Osteoblast (primary cell): Measurements from ENCODE around the gene TEKT5. TPM values are rescaled to one million over a fixed set of nuclear protein-coding genes. Genes with fewer than 3 reads are reported as not detected.

Experiments
- DNase-seq: peaks from one replicate; pipeline ENCODE4 v3.0.0; 2011; ENCODE audit warnings: low spot score, mixed read lengths; ENCODE audit not compliant: insufficient read length; ENCODE audit errors: missing footprints
- H2AFZ ChIP-seq: 2 replicates; pipeline ENCODE4 v1.6.0; 2011; ENCODE audit warnings: mild to moderate bottlenecking, low read length
- H3K27ac ChIP-seq: 2 replicates; pipeline ENCODE4 v1.5.1; 2011; ENCODE audit warnings: mild to moderate bottlenecking, low read depth, low read length, moderate library complexity
- H3K27me3 ChIP-seq: 2 replicates; pipeline ENCODE4 v1.6.0; 2012; ENCODE audit warnings: mild to moderate bottlenecking, control low read depth, inconsistent platforms, low read length, moderate library complexity; ENCODE audit not compliant: insufficient read depth
- H3K36me3 ChIP-seq: 2 replicates; pipeline ENCODE4 v1.5.1; 2011; ENCODE audit warnings: mild to moderate bottlenecking, low read length, control low read depth, moderate library complexity; ENCODE audit not compliant: insufficient read depth
- H3K4me1 ChIP-seq: 2 replicates; pipeline ENCODE4 v1.5.1; 2011; ENCODE audit warnings: mild to moderate bottlenecking, low read length, control low read depth, moderate library complexity; ENCODE audit not compliant: insufficient read depth
- H3K4me2 ChIP-seq: 2 replicates; pipeline ENCODE4 v1.6.0; 2011; ENCODE audit warnings: mild to moderate bottlenecking, low read length; ENCODE audit not compliant: insufficient read depth
- H3K4me3 ChIP-seq: fragments of 200-600 bp; sonication (generic); 3 replicates; pipeline ENCODE4 v1.5.1; 2012; ENCODE audit warnings: mild to moderate bottlenecking, low read length, inconsistent platforms; ENCODE audit not compliant: insufficient read depth
- H3K79me2 ChIP-seq: 2 replicates; pipeline ENCODE4 v1.6.0; 2012; ENCODE audit warnings: mild to moderate bottlenecking, low read length, control low read depth, inconsistent platforms; ENCODE audit not compliant: insufficient read depth
- H3K9me3 ChIP-seq: 2 replicates; pipeline ENCODE4 v1.5.1; 2011; ENCODE audit warnings: low read depth, low read length, control low read depth
- H4K20me1 ChIP-seq: 2 replicates; pipeline ENCODE4 v1.6.0; 2012; ENCODE audit warnings: mild to moderate bottlenecking, low read length, control low read depth; ENCODE audit not compliant: insufficient read depth
- total RNA-seq: library from RNA; depleted of rRNA; stranded (reverse); fragments of >200 nt; gene quantifications from 2 replicates; pipeline ENCODE4 v1.2.3, GENCODE V29; 2012
- TF ChIP-seq, protein P1 (sequence below): IDR thresholded peaks from 2 replicates; pipeline ENCODE4 v1.5.1; 2011; ENCODE audit warnings: mild to moderate bottlenecking, low read depth, low read length, moderate library complexity; ENCODE audit errors: extremely low read depth

Gene TEKT5
- total RNA-seq, 1 donor, result 0.36 TPM

DNA sequence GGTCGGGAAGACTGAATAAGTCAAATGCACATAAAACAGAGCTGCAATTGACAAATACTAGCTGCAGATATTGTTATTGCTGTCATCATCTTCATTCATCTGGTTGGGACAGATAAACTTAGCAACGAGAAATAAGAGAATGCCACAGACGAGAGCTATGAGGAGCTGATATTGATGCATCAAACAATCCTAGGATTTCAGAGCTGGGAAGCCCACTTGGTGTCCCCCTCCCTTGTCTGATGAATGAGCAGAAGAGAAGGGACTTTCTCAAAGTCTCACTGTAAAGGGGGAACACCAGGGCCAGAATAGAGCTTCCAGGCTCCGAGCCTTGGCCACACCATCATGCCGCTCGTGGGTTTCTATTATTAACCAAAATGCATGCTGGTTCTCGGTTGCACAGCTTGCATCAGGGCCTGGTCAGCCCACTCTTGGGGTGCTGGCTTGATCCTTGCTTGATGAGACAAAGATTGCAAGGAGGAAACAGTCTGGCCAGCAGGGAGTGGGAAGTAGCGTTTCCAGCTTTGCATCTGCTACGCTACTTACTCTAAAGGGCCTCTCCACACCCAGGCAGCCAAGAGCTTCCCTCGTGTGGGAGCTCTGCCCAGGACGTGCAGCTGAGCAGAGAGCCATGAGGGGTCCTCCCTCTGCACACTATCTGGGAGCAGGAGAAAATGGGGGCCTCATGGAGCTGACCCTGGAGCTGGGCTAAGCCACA lies 85.9 kb downstream of the TEKT5 start:
- Histone ChIP-seq H3K9me3 (no peaks in the 10 kb centered on the region), H2AFZ (peak overlapping the region; percentile 84)
- DNase-seq, result peak; percentile 75

DNA sequence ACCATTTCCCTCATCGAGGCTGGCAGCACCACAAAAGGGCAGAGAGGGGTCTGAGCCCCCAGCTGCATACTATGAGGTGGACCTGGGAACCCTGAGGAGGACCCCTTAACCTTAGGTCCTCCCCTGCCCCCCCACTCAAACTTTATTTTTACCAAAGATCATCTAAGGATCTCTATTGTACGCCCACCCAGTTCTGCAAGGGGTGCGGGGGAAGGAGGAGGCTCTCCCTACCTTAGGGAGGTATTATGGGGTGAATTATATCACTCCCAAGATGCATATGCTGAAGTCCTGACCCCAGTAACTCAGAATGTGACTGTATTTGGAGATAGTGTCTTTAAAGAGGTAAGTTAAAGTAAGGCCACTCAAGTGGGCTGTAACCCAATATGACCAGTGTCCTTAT lies 87.6 kb downstream of the TEKT5 start:
- no peaks in the 10 kb centered on the region for H3K9me3 ChIP-seq
- H3K79me2 ChIP-seq, result no peaks in the 10 kb centered on the region
- H2AFZ ChIP-seq, result no peak overlapping the region
- H3K27me3 ChIP-seq, result no peaks in the 10 kb centered on the region
- no peak overlapping the region for H3K4me3 ChIP-seq
- H3K4me1 ChIP-seq, result peaks cover 12% of the 10 kb centered on the region
- DNase-seq, result no peak
- H3K27ac ChIP-seq, result no peak overlapping the region
- no peak overlapping the region for H3K4me2 ChIP-seq
- no peaks in the 10 kb centered on the region for H3K36me3 ChIP-seq
- no peaks in the 10 kb centered on the region for H4K20me1 ChIP-seq
- TF ChIP-seq, protein P1, sequence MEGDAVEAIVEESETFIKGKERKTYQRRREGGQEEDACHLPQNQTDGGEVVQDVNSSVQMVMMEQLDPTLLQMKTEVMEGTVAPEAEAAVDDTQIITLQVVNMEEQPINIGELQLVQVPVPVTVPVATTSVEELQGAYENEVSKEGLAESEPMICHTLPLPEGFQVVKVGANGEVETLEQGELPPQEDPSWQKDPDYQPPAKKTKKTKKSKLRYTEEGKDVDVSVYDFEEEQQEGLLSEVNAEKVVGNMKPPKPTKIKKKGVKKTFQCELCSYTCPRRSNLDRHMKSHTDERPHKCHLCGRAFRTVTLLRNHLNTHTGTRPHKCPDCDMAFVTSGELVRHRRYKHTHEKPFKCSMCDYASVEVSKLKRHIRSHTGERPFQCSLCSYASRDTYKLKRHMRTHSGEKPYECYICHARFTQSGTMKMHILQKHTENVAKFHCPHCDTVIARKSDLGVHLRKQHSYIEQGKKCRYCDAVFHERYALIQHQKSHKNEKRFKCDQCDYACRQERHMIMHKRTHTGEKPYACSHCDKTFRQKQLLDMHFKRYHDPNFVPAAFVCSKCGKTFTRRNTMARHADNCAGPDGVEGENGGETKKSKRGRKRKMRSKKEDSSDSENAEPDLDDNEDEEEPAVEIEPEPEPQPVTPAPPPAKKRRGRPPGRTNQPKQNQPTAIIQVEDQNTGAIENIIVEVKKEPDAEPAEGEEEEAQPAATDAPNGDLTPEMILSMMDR, result no peak

More for the DNA sequence above, 85.9 kb downstream of the TEKT5 start:
- H3K4me3 ChIP-seq, result no peak overlapping the region
- no peaks in the 10 kb centered on the region for H3K27me3 ChIP-seq
- H3K27ac ChIP-seq, result peak overlapping the region; percentile 31
- H3K79me2 ChIP-seq, result no peaks in the 10 kb centered on the region
- H3K4me2 ChIP-seq, result peak overlapping the region; percentile 67
- H3K4me1 ChIP-seq, result peaks cover 12% of the 10 kb centered on the region
- H3K36me3 ChIP-seq, result no peaks in the 10 kb centered on the region
- no peaks in the 10 kb centered on the region for H4K20me1 ChIP-seq
- TF ChIP-seq, protein P1, result no peak

DNA sequence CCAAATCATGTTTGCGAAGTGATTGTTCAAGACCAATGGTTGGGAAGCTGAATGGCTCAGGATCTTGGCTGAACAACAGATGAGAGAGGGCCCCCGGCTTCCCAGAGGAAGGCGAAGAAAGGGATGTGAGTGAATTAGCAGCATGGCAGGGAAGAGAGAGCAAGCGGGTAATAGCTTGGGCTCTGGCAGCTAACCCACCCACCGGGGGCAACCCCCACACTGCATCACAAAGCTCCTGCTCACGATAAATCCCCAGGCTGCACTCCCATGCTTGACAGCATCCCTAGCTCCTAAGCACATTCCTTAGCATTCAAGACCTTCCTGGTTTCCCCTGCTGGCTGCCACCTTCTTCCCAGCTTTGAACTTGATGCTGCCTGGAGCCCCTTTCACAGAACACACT lies 88.1 kb downstream of the TEKT5 start:
- Histone ChIP-seq H3K27ac (no peak overlapping the region), H3K4me1 (peaks cover 12% of the 10 kb centered on the region), H3K79me2 (no peaks in the 10 kb centered on the region), H2AFZ (no peak overlapping the region), H3K9me3 (no peaks in the 10 kb centered on the region), H3K36me3 (no peaks in the 10 kb centered on the region), H3K27me3 (no peaks in the 10 kb centered on the region), H3K4me2 (no peak overlapping the region), H4K20me1 (no peaks in the 10 kb centered on the region), H3K4me3 (no peak overlapping the region)
- peak; percentile 19 for DNase-seq
- TF ChIP-seq, protein P1, result no peak

DNA sequence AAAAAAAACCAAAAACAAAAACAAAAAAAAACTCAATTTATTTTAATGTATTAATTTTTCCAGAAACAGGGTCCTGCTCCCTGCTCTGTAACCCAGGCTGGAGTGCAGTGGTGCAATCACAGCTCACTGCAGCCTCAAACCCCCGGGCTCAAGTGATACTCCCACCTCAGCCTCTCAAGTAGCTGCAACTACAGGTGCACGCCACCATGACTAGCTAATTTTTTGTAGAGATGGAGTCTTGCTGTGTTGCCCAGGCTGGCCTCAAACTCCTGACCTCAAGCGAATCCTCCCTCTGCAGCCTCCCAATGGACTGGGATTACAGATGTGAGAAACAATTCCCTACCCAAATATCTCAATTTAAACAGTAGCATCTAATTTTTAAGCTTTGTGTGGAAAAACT lies 89.1 kb downstream of the TEKT5 start:
- H3K36me3 ChIP-seq, result no peaks in the 10 kb centered on the region
- no peak overlapping the region for H3K4me3 ChIP-seq
- TF ChIP-seq, protein P1, result no peak
- no peak for DNase-seq
- no peak overlapping the region for H3K27ac ChIP-seq
- peaks cover 12% of the 10 kb centered on the region for H3K4me1 ChIP-seq
- no peaks in the 10 kb centered on the region for H3K9me3 ChIP-seq
- H2AFZ ChIP-seq, result no peak overlapping the region
- no peak overlapping the region for H3K4me2 ChIP-seq
- H3K79me2 ChIP-seq, result no peaks in the 10 kb centered on the region
- H4K20me1 ChIP-seq, result no peaks in the 10 kb centered on the region
- no peaks in the 10 kb centered on the region for H3K27me3 ChIP-seq
